B cell (primary cell): ENCODE measurements around the gene FEZF1. TPM values are rescaled to one million over a fixed set of nuclear protein-coding genes. Genes with fewer than 3 reads are reported as not detected.

ENCODE experiments used
- ATAC-seq: fragments of 200-7000 bp; cut with Tn5 transposase; one replicate; pipeline ENCODE4 v1.10.0; 2021; ENCODE audit warnings: low read depth, mild to moderate bottlenecking, moderate number of reproducible peaks, moderate library complexity
- CTCF ChIA-PET: fragments of 350-600 bp; sonication (Branson Sonifier 250); formaldehyde crosslinking; loops from one replicate; lab custom pipeline; 2021; ENCODE audit warnings: antibody characterized with exemption, inconsistent platforms; lab: Charles Lee
- POLR2A ChIA-PET: fragments of 350-600 bp; sonication (Branson Sonifier 250); formaldehyde crosslinking; loops from one replicate; lab custom pipeline; 2021; ENCODE audit warnings: antibody characterized with exemption; lab: Charles Lee
- DNase-seq: peaks from one replicate; pipeline ENCODE4 v3.0.0; 2013
- H2AFZ ChIP-seq: 2 replicates; pipeline ENCODE4 v1.6.1; 2012; ENCODE audit warnings: mild to moderate bottlenecking, low read depth, low read length; ENCODE audit not compliant: insufficient read depth, poor library complexity, severe bottlenecking
- H3K27ac ChIP-seq, 2 donors: 1 replicate in 1 of 2; 2 replicates in 1 of 2; pipeline ENCODE4 v1.5.1; 2012 to 2013; ENCODE audit warnings: low read length in 2 of 2, mild to moderate bottlenecking in 2 of 2, moderate library complexity in 1 of 2
- H3K27me3 ChIP-seq, 4 experiments: fragments of 200-600 bp in 1 of 4; sonication (generic) in 1 of 4; replicated peaks in 1 of 4; 1 replicate in 2 of 4; 2 replicates in 2 of 4; pipeline versions ENCODE4 v1.6.1 to v1.7.0; 2013 to 2016; ENCODE audit warnings: low read length in 3 of 4, mild to moderate bottlenecking in 2 of 4, mixed read lengths in 1 of 4, moderate library complexity in 1 of 4; ENCODE audit not compliant: insufficient read depth in 4 of 4, control insufficient read depth in 3 of 4; ENCODE audit errors: control extremely low read depth in 1 of 4
- H3K36me3 ChIP-seq, 2 experiments: replicated peaks in 1 of 2; 1 replicate in 1 of 2; 2 replicates in 1 of 2; pipeline versions ENCODE4 v1.6.1 to v1.7.1; 2013; ENCODE audit warnings: low read length in 1 of 2; ENCODE audit not compliant: insufficient read depth in 2 of 2, control insufficient read depth in 1 of 2; ENCODE audit errors: control extremely low read depth in 1 of 2, extremely low read depth in 1 of 2
- H3K4me1 ChIP-seq, 2 donors: fragments of 200-600 bp in 1 of 2; sonication (generic) in 1 of 2; 1 replicate in 1 of 2; 2 replicates in 1 of 2; pipeline versions ENCODE4 v1.5.1 to v1.6.1; 2013 to 2017; ENCODE audit warnings: low read length in 2 of 2; ENCODE audit not compliant: control insufficient read depth in 2 of 2, insufficient read depth in 2 of 2
- H3K4me2 ChIP-seq: replicated peaks from 2 replicates; pipeline ENCODE3; 2012; ENCODE audit warnings: mild to moderate bottlenecking, low read depth, low read length; ENCODE audit not compliant: poor library complexity, severe bottlenecking
- H3K4me3 ChIP-seq, 5 experiments: fragments of 200-600 bp in 1 of 5; sonication (generic) in 1 of 5; 1 replicate in 3 of 5; 2 replicates in 2 of 5; pipeline versions ENCODE4 v1.5.1 to v1.7.0; 2011 to 2016; ENCODE audit warnings: low read length in 4 of 5, mild to moderate bottlenecking in 4 of 5, low read depth in 2 of 5, control low read depth in 1 of 5, moderate library complexity in 1 of 5; ENCODE audit not compliant: insufficient read depth in 1 of 5; ENCODE audit errors: control extremely low read depth in 1 of 5, extremely low read depth in 1 of 5
- H3K79me2 ChIP-seq: fragments of 200-600 bp; sonication (generic); one replicate; pipeline ENCODE4 v1.6.0; 2016; ENCODE audit warnings: low read length; ENCODE audit not compliant: control insufficient read depth, insufficient read depth
- H3K9ac ChIP-seq: fragments of 200-600 bp; sonication (generic); 2 replicates; pipeline ENCODE4 v1.6.1; 2017; ENCODE audit warnings: mild to moderate bottlenecking, low read length, moderate library complexity
- H3K9me3 ChIP-seq, 3 donors: one replicate each; pipeline versions ENCODE4 v1.6.1 to v1.7.1; 2013; ENCODE audit warnings: low read length in 2 of 3; ENCODE audit not compliant: control insufficient read depth in 2 of 3, insufficient read depth in 1 of 3; ENCODE audit errors: control extremely low read depth in 1 of 3
- H4K20me1 ChIP-seq: 2 replicates; pipeline ENCODE4 v1.6.0; 2012; ENCODE audit warnings: mild to moderate bottlenecking, low read length; ENCODE audit not compliant: insufficient read depth, control insufficient read depth, poor library complexity, severe bottlenecking
- H3K27ac Mint-ChIP-seq: one replicate; pipeline ENCODE4 v1.8.0; 2021; ENCODE audit warnings: mixed read lengths
- H3K27me3 Mint-ChIP-seq: one replicate; pipeline ENCODE4 v1.8.0; 2021; ENCODE audit warnings: mixed read lengths
- H3K4me1 Mint-ChIP-seq: one replicate; pipeline ENCODE4 v1.8.0; 2021; ENCODE audit warnings: mixed read lengths
- H3K4me3 Mint-ChIP-seq: one replicate; pipeline ENCODE4 v1.8.0; 2021; ENCODE audit warnings: mixed read lengths
- H3K9me3 Mint-ChIP-seq: one replicate; pipeline ENCODE4 v1.8.0; 2022; ENCODE audit warnings: mixed read lengths; ENCODE audit not compliant: insufficient read depth
- EZH2 ChIP-seq: IDR thresholded peaks from 2 replicates; pipeline ENCODE4 v1.6.1; 2012; ENCODE audit warnings: borderline replicate concordance, low read depth, mild to moderate bottlenecking, moderate library complexity, low read length; ENCODE audit not compliant: insufficient read depth, poor library complexity, severe bottlenecking
- WGBS: methylation state at CpG from one replicate; pipeline ENCODE4 v1.1.5; 2013; ENCODE audit warnings: missing lambda C conversion rate; ENCODE audit not compliant: insufficient coverage; 5-methylcytosine and 5-hydroxymethylcytosine counted together
- intact Hi-C: fragments of 100-400 bp; cut with micrococcal nuclease; formaldehyde crosslinking; loops from one replicate; pipeline ENCODE4 v1.10.0; 2022
- polyA plus RNA-seq: library from polyadenylated mRNA; depleted of rRNA; stranded (reverse); fragments of >200 nt; gene quantifications from 2 replicates; pipeline ENCODE4 v1.2.3, GENCODE V29; 2012
- total RNA-seq, 2 donors: library from RNA; stranded (reverse); fragments of 120-200 nt in 1 of 2; gene quantifications; 1 replicate in 1 of 2; 2 replicates in 1 of 2; pipeline versions ENCODE4 v1.2.3 to v1.2.4, GENCODE V29; 2013 to 2022
- TF ChIP-seq, protein P1 (sequence below): fragments of 200-600 bp; IDR thresholded peaks from one replicate; pipeline ENCODE4 v1.8.0; 2022; ENCODE audit warnings: antibody characterized with exemption, mild to moderate bottlenecking

The FEZF1 gene
- total and polyA plus RNA-seq, 2 donors (not counting 1 experiment from before 2014, with no cell fraction given), result not detected

GRCh38 chr7:122307228-122307621, 2.7 kb upstream of the FEZF1 start:
- H3K27me3 ChIP-seq, result peaks cover 0 to 72% (median 46%) of the 10 kb centered on the region in 4 experiments
- TF ChIP-seq, protein P1, sequence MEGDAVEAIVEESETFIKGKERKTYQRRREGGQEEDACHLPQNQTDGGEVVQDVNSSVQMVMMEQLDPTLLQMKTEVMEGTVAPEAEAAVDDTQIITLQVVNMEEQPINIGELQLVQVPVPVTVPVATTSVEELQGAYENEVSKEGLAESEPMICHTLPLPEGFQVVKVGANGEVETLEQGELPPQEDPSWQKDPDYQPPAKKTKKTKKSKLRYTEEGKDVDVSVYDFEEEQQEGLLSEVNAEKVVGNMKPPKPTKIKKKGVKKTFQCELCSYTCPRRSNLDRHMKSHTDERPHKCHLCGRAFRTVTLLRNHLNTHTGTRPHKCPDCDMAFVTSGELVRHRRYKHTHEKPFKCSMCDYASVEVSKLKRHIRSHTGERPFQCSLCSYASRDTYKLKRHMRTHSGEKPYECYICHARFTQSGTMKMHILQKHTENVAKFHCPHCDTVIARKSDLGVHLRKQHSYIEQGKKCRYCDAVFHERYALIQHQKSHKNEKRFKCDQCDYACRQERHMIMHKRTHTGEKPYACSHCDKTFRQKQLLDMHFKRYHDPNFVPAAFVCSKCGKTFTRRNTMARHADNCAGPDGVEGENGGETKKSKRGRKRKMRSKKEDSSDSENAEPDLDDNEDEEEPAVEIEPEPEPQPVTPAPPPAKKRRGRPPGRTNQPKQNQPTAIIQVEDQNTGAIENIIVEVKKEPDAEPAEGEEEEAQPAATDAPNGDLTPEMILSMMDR, result no peak
- no peak for TF ChIP-seq EZH2
- CTCF ChIA-PET, result no interaction called here

DNA sequence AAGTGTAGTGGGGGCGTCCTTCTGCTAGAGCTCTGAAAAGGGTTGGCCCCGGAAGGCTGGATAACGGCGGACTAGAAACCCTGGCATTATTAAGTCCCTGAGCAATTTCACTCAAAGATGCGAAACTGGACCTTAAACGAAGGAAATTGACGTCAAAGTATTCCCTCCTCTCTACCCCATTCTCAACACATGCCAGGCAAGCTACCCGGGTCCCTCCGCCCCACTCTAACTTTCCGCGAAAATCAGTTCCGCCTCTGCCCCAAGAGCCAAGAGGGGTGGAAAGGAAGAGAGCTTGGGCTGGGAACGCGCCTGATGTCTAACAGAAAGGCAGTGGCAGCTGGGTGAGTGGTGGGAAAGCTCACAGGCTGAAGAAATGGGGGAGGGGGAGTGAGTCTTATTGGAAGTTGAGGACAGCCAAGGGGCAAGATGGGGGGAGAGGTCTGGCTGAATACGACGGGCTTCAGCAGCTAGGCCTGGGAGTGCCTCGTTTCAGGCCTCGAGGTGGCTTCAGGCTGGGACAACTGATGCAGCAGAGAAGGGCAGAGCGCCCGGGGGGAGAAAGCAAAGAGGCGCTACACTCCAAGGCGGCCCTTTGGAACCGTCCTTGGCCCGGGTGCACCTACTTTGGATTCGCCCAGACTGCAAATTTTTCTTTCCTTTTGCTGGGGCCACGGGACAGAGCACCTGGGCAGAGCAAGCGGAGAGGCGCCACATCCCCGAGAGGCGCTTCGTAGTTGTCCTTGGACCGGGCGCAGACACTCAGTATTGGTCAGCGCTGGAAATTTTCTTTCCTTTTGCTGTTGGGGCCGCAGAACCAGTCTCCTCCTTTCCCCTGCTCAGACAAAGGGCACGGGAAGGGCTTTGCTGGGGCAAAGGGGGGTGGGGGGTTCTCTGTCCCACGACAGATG, 2.0 kb upstream of the FEZF1 start:
- no peaks in the 10 kb centered on the region for H3K36me3 ChIP-seq
- no peaks in the 10 kb centered on the region for H4K20me1 ChIP-seq
- H3K4me1 ChIP-seq, result peaks cover 0 to 8% of the 10 kb centered on the region in 2 donors
- ChIA-PET CTCF (no interaction called here), POLR2A (no interaction called here)
- no peak overlapping the region for H3K4me3 ChIP-seq
- no peaks in the 10 kb centered on the region for H3K79me2 ChIP-seq
- peaks cover 0 to 77% (median 47%) of the 10 kb centered on the region in 4 experiments for H3K27me3 ChIP-seq
- Mint-ChIP-seq H3K4me3 (no peak overlapping the region), H3K27ac (no peak overlapping the region), H3K27me3 (peaks cover 61% of the 10 kb centered on the region), H3K4me1 (peaks cover 8% of the 10 kb centered on the region), H3K9me3 (no peaks in the 10 kb centered on the region)
- no peak for DNase-seq
- no peak overlapping the region for H3K27ac ChIP-seq
- no peak overlapping the region for H3K9ac ChIP-seq
- 13% methylated on average over 29 of the region's 37 CpGs for WGBS
- ATAC-seq, result no peak
- no peak overlapping the region for H3K4me2 ChIP-seq
- no peak overlapping the region for H2AFZ ChIP-seq
- peaks cover 0 to 51% (median 0%) of the 10 kb centered on the region in 3 donors for H3K9me3 ChIP-seq
- TF ChIP-seq, protein P1, result no peak
- no peak for TF ChIP-seq EZH2
- intact Hi-C loops, result no loop called here

More at GRCh38 chr7:122307228-122307621, 2.7 kb upstream of the FEZF1 start:
- Histone ChIP-seq H3K4me2 (no peak overlapping the region), H3K9ac (no peak overlapping the region), H3K4me3 (no peak overlapping the region), H3K9me3 (peaks cover 0 to 46% (median 0%) of the 10 kb centered on the region in 3 donors), H3K79me2 (no peaks in the 10 kb centered on the region), H3K36me3 (no peaks in the 10 kb centered on the region), H4K20me1 (no peaks in the 10 kb centered on the region), H3K27ac (no peak overlapping the region), H2AFZ (no peak overlapping the region), H3K4me1 (peaks cover 0 to 8% of the 10 kb centered on the region in 2 donors)
- WGBS, result 20% methylated on average over 11 of the region's 13 CpGs
- no peak overlapping the region for H3K4me3 Mint-ChIP-seq
- DNase-seq (no peak), ATAC-seq (no peak)
- intact Hi-C loops, result no loop called here
- peaks cover 62% of the 10 kb centered on the region for H3K27me3 Mint-ChIP-seq
- H3K4me1 Mint-ChIP-seq, result peaks cover 8% of the 10 kb centered on the region
- POLR2A ChIA-PET, result no interaction called here
- no peak overlapping the region for H3K27ac Mint-ChIP-seq
- H3K9me3 Mint-ChIP-seq, result no peaks in the 10 kb centered on the region
